HEK293T (cell line): ENCODE measurements around the gene ARNT2.

Source experiments
- CTBP1 ChIP-seq: fragments of 450-650 bp; IDR thresholded peaks from 2 replicates; pipeline ENCODE4 v1.6.1; 2016; ENCODE audit warnings: borderline replicate concordance
- FOXK2 ChIP-seq: fragments of 450-650 bp; IDR thresholded peaks from 2 replicates; pipeline ENCODE4 v1.6.1; 2016; ENCODE audit warnings: mild to moderate bottlenecking
- FOXM1 ChIP-seq: fragments of 450-650 bp; IDR thresholded peaks from 2 replicates; pipeline ENCODE4 v1.6.1; 2017; ENCODE audit warnings: mild to moderate bottlenecking, borderline replicate concordance
- SP1 ChIP-seq: fragments of 450-650 bp; IDR thresholded peaks from 2 replicates; pipeline ENCODE4 v1.6.1; 2017
- ZNF384 ChIP-seq: fragments of 450-650 bp; IDR thresholded peaks from 2 replicates; pipeline ENCODE4 v1.6.1; 2016

DNA sequence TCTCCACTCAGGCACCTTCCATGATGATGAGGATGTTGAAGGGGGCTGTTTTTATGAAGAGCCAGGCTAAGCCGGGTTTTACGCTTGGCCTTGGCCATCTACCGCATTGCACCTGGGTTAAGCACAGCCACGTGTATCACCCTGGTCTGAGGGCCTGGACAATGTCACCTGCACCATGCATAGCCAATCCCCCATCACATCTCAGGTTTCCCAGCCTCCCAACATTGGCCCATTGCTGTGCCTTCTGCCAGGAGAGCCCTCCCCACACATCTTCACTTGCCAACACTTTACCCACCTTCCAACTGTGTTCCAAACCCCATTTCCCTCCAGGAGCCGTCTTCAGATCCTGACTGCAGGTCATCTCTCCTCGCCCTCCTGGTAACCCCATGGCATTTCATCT is 155.6 kb downstream of the ARNT2 start:
- no peak for TF ChIP-seq SP1
- no peak for TF ChIP-seq ZNF384
- no peak for TF ChIP-seq FOXK2
- no peak for TF ChIP-seq FOXM1
- TF ChIP-seq CTBP1: no peak
